Measurements from ENCODE around the gene SCYGR3. TPM values are rescaled to one million over a fixed set of nuclear protein-coding genes. Genes with fewer than 3 reads are reported as not detected.

The SCYGR3 gene
- total and polyA plus RNA-seq, 2 donors (not counting 3 experiments of a cell fraction or from before 2014, with no cell fraction given) = not detected

GRCh38 chr2:227616631-227617030 is 2.0 kb upstream of the SCYGR3 start:
- H3K9me1 ChIP-seq (replicated peaks; ENCODE audit: control insufficient read depth, extremely low read depth, insufficient read depth, low read length) = no peaks in the 10 kb centered on the region
- DNase-seq (ENCODE audit: low read depth, low spot score) (no peak), FAIRE-seq (peak; percentile 28)
- no peak overlapping the region for H2AFZ ChIP-seq (ENCODE audit: low read depth, low read length)
- no peaks in the 10 kb centered on the region for H3K79me2 ChIP-seq (ENCODE audit: control insufficient read depth, insufficient read depth, low read length)
- no peaks in the 10 kb centered on the region for H3K9me3 ChIP-seq (replicated peaks; ENCODE audit: control insufficient read depth, insufficient read depth, low read length)
- no peak overlapping the region for H3K4me3 ChIP-seq (replicated peaks in 1 of 3; ENCODE audit: insufficient read depth in 1 of 3, low read depth in 1 of 3, low read length in 3 of 3)
- ChIA-PET POLR2A (no interaction called here), CTCF (no interaction called here)
- no peak overlapping the region for H3K9ac ChIP-seq (replicated peaks; ENCODE audit: extremely low read depth, insufficient read depth, low read length)
- dilution Hi-C loops (cut with MboI; ENCODE audit: extremely low pct_ligation_motif_present, low sequenced_read_pairs) (no loop called here), intact Hi-C loops (cut with micrococcal nuclease) (no loop called here)
- H3K4me2 ChIP-seq (ENCODE audit: insufficient read depth, low read length) = no peak overlapping the region
- TF ChIP-seq EZH2 (IDR thresholded peaks at IDR 0.05; ENCODE audit: borderline replicate concordance, low read depth, low read length, severe bottlenecking) (no peak), MYC (IDR thresholded peaks at IDR 0.05; ENCODE audit: low read depth, low read length) (no peak), POLR2A (IDR thresholded peaks at IDR 0.05; ENCODE audit: low read depth, low read length) (no peak), JUN (IDR thresholded peaks at IDR 0.05; ENCODE audit: borderline replicate concordance, insufficient read depth, insufficient read length, low read depth) (no peak), FOS (IDR thresholded peaks at IDR 0.05; ENCODE audit: borderline replicate concordance, insufficient read depth, low read length) (no peak), GATA2 (IDR thresholded peaks at IDR 0.05; ENCODE audit: insufficient read depth, insufficient read length, low read depth, low read length) (no peak), CTCF (IDR thresholded peaks at IDR 0.05; ENCODE audit: extremely low read depth in 1 of 2, insufficient read depth in 1 of 2, low read depth in 1 of 2, low read length in 2 of 2) (no peak), POLR2AphosphoS5 (IDR thresholded peaks at IDR 0.05; ENCODE audit: insufficient read depth, low read depth, low read length) (no peak)
- TF ChIP-seq, protein P1, sequence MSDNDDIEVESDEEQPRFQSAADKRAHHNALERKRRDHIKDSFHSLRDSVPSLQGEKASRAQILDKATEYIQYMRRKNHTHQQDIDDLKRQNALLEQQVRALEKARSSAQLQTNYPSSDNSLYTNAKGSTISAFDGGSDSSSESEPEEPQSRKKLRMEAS (IDR thresholded peaks at IDR 0.05; ENCODE audit: insufficient read depth, insufficient read length) = no peak
- H4K20me1 ChIP-seq (replicated peaks; ENCODE audit: control insufficient read depth, extremely low read depth, insufficient read depth, low read length) = no peaks in the 10 kb centered on the region
- no peaks in the 10 kb centered on the region for H3K36me3 ChIP-seq (ENCODE audit: control insufficient read depth in 2 of 2, extremely low read depth in 1 of 2, insufficient read depth in 2 of 2, low read length in 2 of 2)
- H3K4me1 ChIP-seq (ENCODE audit: control insufficient read depth, extremely low read depth, insufficient read depth, low read length) = no peaks in the 10 kb centered on the region
- no TSS peak for BruUV-seq (replicated peaks)
- H3K27me3 ChIP-seq (ENCODE audit: control insufficient read depth in 2 of 2, insufficient read depth in 2 of 2, low read length in 2 of 2) = no peaks in the 10 kb centered on the region
- no peak overlapping the region for H3K27ac ChIP-seq (ENCODE audit: insufficient read depth, low read depth, low read length)

Data from endothelial cell of umbilical vein (primary cell).